HL-60 (cell line): ENCODE measurements around the gene GGA2.
"Not testable (repeated sequence)": the region's sequence is repeated elsewhere in the genome, so short reads cannot be mapped to it uniquely, and the experiment has no call there.

Source experiments
- DNase-seq, 2 experiments: peaks; one replicate each; pipeline ENCODE4 v3.0.0-alpha.2; 2010 to 2020; ENCODE audit warnings: low read depth in 1 of 2, low spot score in 1 of 2
- H3K27ac ChIP-seq: fragments of 250-450 bp; sonication (Bioruptor Pico); replicated peaks from 2 replicates; pipeline ENCODE4 v1.5.1; 2020; ENCODE audit warnings: mild to moderate bottlenecking, moderate library complexity
- H3K27me3 ChIP-seq: fragments of 250-450 bp; sonication (Bioruptor Pico); 2 replicates; pipeline ENCODE4 v1.5.1; 2021; ENCODE audit warnings: mild to moderate bottlenecking, moderate library complexity; ENCODE audit not compliant: insufficient read depth, poor library complexity, severe bottlenecking
- H3K4me3 ChIP-seq: replicated peaks from 2 replicates; pipeline ENCODE4 v1.5.1; 2011; ENCODE audit warnings: mild to moderate bottlenecking, control low read depth, low read length; ENCODE audit not compliant: insufficient read depth
- GABPA ChIP-seq: IDR thresholded peaks from 2 replicates; pipeline ENCODE4 v1.6.1; 2012; ENCODE audit warnings: low read depth
- POLR2AphosphoS5 ChIP-seq: IDR thresholded peaks from 2 replicates; pipeline ENCODE4 v1.6.1; 2012; ENCODE audit warnings: low read depth
- SPI1 ChIP-seq: IDR thresholded peaks from 2 replicates; pipeline ENCODE4 v1.6.1; 2012; ENCODE audit warnings: low read depth, mild to moderate bottlenecking, borderline replicate concordance
- TF ChIP-seq, protein P1 (sequence below): IDR thresholded peaks from 2 replicates; pipeline ENCODE4 v1.6.1; 2012; ENCODE audit warnings: low read depth; ENCODE audit not compliant: insufficient replicate concordance
- TF ChIP-seq, protein P2 (sequence below): IDR thresholded peaks from one replicate; pipeline ENCODE4 v1.5.1; 2011; ENCODE audit warnings: low read length, control low read depth, inconsistent platforms; ENCODE audit not compliant: insufficient read depth

The GGA2 gene

DNA sequence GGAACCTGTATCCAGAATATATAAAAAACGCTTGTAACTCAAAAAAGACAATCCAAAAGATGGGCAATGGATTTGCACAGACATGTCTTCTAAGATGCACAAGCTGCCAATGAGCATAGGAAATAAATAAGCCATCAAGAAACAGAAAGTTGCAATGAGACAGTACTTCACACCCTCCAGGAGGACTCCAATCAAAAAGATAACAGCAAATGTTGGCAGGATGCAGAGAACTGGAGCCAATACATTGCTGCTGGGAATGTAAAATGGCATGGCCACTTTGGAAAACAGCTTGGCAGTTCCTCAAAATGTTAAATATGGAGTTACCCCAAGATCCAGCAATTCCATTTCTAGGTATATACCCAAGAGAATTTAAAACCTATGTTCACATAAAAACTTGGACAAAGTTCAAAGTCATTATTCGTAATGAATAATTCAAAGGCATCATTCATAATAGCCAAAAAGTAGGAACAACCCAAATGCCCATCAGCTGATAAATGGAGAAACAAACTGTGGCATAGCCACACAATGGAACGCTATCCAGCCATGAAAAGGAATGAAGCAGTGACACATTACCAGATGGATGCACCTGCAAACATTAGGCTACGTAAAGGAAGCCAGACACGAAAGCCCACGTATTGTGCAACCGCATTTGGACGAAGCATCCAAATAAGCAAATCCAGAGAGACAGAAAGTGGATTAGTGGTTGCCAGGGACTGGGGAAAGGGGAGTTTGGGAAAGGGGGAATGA is 25.6 kb downstream of the GGA2 start:
- TF ChIP-seq SPI1 (no peak), POLR2AphosphoS5 (no peak), GABPA (no peak)
- TF ChIP-seq, protein P1, sequence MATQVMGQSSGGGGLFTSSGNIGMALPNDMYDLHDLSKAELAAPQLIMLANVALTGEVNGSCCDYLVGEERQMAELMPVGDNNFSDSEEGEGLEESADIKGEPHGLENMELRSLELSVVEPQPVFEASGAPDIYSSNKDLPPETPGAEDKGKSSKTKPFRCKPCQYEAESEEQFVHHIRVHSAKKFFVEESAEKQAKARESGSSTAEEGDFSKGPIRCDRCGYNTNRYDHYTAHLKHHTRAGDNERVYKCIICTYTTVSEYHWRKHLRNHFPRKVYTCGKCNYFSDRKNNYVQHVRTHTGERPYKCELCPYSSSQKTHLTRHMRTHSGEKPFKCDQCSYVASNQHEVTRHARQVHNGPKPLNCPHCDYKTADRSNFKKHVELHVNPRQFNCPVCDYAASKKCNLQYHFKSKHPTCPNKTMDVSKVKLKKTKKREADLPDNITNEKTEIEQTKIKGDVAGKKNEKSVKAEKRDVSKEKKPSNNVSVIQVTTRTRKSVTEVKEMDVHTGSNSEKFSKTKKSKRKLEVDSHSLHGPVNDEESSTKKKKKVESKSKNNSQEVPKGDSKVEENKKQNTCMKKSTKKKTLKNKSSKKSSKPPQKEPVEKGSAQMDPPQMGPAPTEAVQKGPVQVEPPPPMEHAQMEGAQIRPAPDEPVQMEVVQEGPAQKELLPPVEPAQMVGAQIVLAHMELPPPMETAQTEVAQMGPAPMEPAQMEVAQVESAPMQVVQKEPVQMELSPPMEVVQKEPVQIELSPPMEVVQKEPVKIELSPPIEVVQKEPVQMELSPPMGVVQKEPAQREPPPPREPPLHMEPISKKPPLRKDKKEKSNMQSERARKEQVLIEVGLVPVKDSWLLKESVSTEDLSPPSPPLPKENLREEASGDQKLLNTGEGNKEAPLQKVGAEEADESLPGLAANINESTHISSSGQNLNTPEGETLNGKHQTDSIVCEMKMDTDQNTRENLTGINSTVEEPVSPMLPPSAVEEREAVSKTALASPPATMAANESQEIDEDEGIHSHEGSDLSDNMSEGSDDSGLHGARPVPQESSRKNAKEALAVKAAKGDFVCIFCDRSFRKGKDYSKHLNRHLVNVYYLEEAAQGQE = no peak
- TF ChIP-seq, protein P2, sequence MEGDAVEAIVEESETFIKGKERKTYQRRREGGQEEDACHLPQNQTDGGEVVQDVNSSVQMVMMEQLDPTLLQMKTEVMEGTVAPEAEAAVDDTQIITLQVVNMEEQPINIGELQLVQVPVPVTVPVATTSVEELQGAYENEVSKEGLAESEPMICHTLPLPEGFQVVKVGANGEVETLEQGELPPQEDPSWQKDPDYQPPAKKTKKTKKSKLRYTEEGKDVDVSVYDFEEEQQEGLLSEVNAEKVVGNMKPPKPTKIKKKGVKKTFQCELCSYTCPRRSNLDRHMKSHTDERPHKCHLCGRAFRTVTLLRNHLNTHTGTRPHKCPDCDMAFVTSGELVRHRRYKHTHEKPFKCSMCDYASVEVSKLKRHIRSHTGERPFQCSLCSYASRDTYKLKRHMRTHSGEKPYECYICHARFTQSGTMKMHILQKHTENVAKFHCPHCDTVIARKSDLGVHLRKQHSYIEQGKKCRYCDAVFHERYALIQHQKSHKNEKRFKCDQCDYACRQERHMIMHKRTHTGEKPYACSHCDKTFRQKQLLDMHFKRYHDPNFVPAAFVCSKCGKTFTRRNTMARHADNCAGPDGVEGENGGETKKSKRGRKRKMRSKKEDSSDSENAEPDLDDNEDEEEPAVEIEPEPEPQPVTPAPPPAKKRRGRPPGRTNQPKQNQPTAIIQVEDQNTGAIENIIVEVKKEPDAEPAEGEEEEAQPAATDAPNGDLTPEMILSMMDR = no peak
- no peaks in the 10 kb centered on the region for H3K27me3 ChIP-seq
- H3K4me3 ChIP-seq = no peak overlapping the region
- no peak for DNase-seq
- H3K27ac ChIP-seq = no peak overlapping the region

DNA sequence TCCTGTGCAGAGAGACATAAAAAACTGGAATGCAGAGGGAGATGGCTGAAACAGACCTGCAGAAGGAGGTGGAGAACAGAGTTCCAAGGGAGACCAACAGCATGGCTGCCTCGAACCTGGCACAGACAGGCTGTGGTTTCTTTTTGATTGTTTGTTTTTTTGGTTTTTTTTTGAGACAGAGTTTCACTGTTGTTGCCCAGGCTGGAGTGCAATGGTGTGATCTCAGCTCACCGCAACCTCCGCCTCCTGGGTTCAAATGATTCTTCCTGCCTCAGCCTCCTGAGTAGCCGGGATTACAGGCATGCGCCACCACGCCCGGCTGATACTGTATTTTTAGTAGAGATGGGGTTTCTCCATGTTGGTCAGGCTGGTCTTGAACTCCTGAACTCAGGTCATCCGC is 26.8 kb downstream of the GGA2 start:
- H3K4me3 ChIP-seq, DNase-seq, H3K27ac ChIP-seq, H3K27me3 ChIP-seq: not testable (repeated sequence)

DNA sequence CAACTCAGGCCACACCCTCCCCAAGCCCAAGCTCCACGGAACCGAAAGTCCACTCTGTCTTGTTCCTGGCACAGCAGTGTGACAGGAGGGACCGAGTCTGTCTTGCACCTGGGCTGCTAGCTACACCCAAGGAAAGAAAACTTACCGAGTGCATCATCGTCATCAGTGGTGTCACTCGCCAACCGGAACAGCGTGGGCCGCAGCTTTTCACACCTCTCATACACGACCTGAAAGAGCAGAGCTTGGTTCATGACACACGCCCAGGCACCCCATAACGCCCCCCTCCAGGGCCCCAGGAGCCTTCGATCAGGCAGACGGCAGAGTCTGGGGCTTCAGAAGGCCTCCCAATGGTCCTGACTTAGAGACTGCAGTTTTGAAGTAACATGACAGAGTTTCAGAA is 27.5 kb downstream of the GGA2 start:
- H3K27me3 ChIP-seq = no peaks in the 10 kb centered on the region
- TF ChIP-seq, protein P1 = no peak
- TF ChIP-seq GABPA (no peak), SPI1 (no peak), POLR2AphosphoS5 (no peak)
- TF ChIP-seq, protein P2 = no peak
- H3K4me3 ChIP-seq = no peak overlapping the region
- no peak overlapping the region for H3K27ac ChIP-seq
- DNase-seq = no peak

DNA sequence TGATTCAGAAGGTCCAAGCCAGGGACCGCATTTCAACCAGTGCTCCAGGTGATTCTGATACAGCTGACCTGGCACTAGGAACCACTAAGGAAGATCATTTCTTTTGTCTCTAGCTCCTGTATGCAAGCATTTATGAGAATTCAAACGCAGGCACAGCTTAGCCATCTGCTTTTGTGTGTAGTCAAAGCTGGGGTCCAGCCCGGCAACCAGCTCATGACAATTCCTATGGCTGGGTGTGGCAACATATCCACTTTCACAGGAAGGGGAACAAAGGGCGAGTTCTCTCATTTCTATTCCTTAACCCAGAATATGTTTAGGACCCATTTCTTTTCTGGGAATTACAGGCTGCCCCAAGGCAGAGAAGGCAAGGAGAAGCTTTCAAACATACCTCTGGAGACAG is 30.0 kb downstream of the GGA2 start:
- H3K27me3 ChIP-seq = no peaks in the 10 kb centered on the region
- no peak overlapping the region for H3K4me3 ChIP-seq
- no peak for DNase-seq
- TF ChIP-seq GABPA (no peak), POLR2AphosphoS5 (no peak), SPI1 (no peak)
- TF ChIP-seq, protein P2 = no peak
- TF ChIP-seq, protein P1 = no peak
- H3K27ac ChIP-seq = no peak overlapping the region
